ENCODE measurements around the gene FUBP1. TPM values are rescaled to one million over a fixed set of nuclear protein-coding genes. Genes with fewer than 3 reads are reported as not detected.

Gene FUBP1
- total and polyA plus RNA-seq, 3 donors from 2014 or later = 83.7 to 160 (median 141) TPM

- DNase-seq = no peak
Observed at GRCh38 chr1:77996734-77997133, 17.9 kb upstream of the FUBP1 start.

GRCh38 chr1:77994117-77994705 lies 15.3 kb upstream of the FUBP1 start:
- no peak for DNase-seq
- 81 to 83% methylated on average over 3 of the region's 3 CpGs for WGBS, 2 donors

More at GRCh38 chr1:77996734-77997133, 17.9 kb upstream of the FUBP1 start:
- Histone ChIP-seq H3K27ac (no peak overlapping the region), H3K9me3 (no peaks in the 10 kb centered on the region), H3K27me3 (no peaks in the 10 kb centered on the region), H3K4me3 (no peak overlapping the region), H3K36me3 (ENCODE audit: low read depth, missing control alignments) (no peaks in the 10 kb centered on the region), H3K4me1 (no peaks in the 10 kb centered on the region)
- intact Hi-C loops (cut with DNase I; ENCODE audit: low total_unique reads) = no loop called here
- 80 to 81% methylated on average over 5 of the region's 5 CpGs for WGBS, 2 donors
- no peak for TF ChIP-seq POLR2A (IDR thresholded peaks at IDR 0.05)

GRCh38 chr1:77991638-77992037 lies 12.8 kb upstream of the FUBP1 start:
- Histone ChIP-seq H3K27me3 (no peaks in the 10 kb centered on the region), H3K36me3 (ENCODE audit: low read depth, missing control alignments) (no peaks in the 10 kb centered on the region), H3K4me3 (no peak overlapping the region), H3K4me1 (no peaks in the 10 kb centered on the region), H3K9me3 (no peaks in the 10 kb centered on the region), H3K27ac (no peak overlapping the region)
- intact Hi-C loops (cut with DNase I; ENCODE audit: low total_unique reads) = no loop called here
- TF ChIP-seq CTCF (IDR thresholded peaks at IDR 0.05) = no peak
- TF ChIP-seq POLR2A (IDR thresholded peaks at IDR 0.05) = no peak
- no peak for DNase-seq

More at GRCh38 chr1:77994117-77994705, 15.3 kb upstream of the FUBP1 start:
- Histone ChIP-seq H3K27ac (no peak overlapping the region), H3K36me3 (ENCODE audit: low read depth, missing control alignments) (no peaks in the 10 kb centered on the region), H3K4me1 (no peaks in the 10 kb centered on the region), H3K9me3 (no peaks in the 10 kb centered on the region), H3K27me3 (no peaks in the 10 kb centered on the region), H3K4me3 (no peak overlapping the region)
- TF ChIP-seq CTCF (IDR thresholded peaks at IDR 0.05) = no peak
- TF ChIP-seq POLR2A (IDR thresholded peaks at IDR 0.05) = no peak
- intact Hi-C loops (cut with DNase I; ENCODE audit: low total_unique reads) = no loop called here

GRCh38 chr1:77990629-77991204 lies 11.8 kb upstream of the FUBP1 start:
- Histone ChIP-seq H3K36me3 (ENCODE audit: low read depth, missing control alignments) (no peaks in the 10 kb centered on the region), H3K27me3 (no peaks in the 10 kb centered on the region), H3K9me3 (no peaks in the 10 kb centered on the region), H3K4me1 (no peaks in the 10 kb centered on the region), H3K27ac (no peak overlapping the region), H3K4me3 (no peak overlapping the region)
- TF ChIP-seq POLR2A (IDR thresholded peaks at IDR 0.05) (no peak), CTCF (IDR thresholded peaks at IDR 0.05) (no peak)
- intact Hi-C loops (cut with DNase I; ENCODE audit: low total_unique reads) = no loop called here
- DNase-seq = no peak
- WGBS, 2 donors = 88 to 93% methylated on average over 3 of the region's 3 CpGs

- Histone ChIP-seq H3K27ac (no peak overlapping the region), H3K27me3 (no peaks in the 10 kb centered on the region), H3K36me3 (ENCODE audit: low read depth, missing control alignments) (no peaks in the 10 kb centered on the region), H3K9me3 (no peaks in the 10 kb centered on the region), H3K4me3 (no peak overlapping the region), H3K4me1 (no peaks in the 10 kb centered on the region)
- DNase-seq = no peak
- WGBS, 2 donors = 85 to 86% methylated on average over 2 of the region's 2 CpGs
- intact Hi-C loops (cut with DNase I; ENCODE audit: low total_unique reads) = no loop called here
- TF ChIP-seq CTCF (IDR thresholded peaks at IDR 0.05) (no peak), POLR2A (IDR thresholded peaks at IDR 0.05) (no peak)
Observed at GRCh38 chr1:77989744-77990143, 10.9 kb upstream of the FUBP1 start.
